Measurements from ENCODE around the gene ATP6V0A1.

GRCh38 chr17:42527932-42528331 is 69.3 kb downstream of the ATP6V0A1 start:
- TF ChIP-seq, protein P1, sequence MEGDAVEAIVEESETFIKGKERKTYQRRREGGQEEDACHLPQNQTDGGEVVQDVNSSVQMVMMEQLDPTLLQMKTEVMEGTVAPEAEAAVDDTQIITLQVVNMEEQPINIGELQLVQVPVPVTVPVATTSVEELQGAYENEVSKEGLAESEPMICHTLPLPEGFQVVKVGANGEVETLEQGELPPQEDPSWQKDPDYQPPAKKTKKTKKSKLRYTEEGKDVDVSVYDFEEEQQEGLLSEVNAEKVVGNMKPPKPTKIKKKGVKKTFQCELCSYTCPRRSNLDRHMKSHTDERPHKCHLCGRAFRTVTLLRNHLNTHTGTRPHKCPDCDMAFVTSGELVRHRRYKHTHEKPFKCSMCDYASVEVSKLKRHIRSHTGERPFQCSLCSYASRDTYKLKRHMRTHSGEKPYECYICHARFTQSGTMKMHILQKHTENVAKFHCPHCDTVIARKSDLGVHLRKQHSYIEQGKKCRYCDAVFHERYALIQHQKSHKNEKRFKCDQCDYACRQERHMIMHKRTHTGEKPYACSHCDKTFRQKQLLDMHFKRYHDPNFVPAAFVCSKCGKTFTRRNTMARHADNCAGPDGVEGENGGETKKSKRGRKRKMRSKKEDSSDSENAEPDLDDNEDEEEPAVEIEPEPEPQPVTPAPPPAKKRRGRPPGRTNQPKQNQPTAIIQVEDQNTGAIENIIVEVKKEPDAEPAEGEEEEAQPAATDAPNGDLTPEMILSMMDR (conservative IDR thresholded peaks at IDR 0.05 in 1 of 2, IDR thresholded peaks at IDR 0.05 in 1 of 2; ENCODE audit: extremely low read depth in 1 of 2, insufficient read depth in 1 of 2, low read depth in 1 of 2, low read length in 2 of 2), result no peak
- TF ChIP-seq EZH2 (IDR thresholded peaks at IDR 0.05; ENCODE audit: borderline replicate concordance, low read length), result no peak
